K562 (cell line): ENCODE data around the gene GSTA2. TPM values are rescaled to one million over a fixed set of nuclear protein-coding genes. Genes with fewer than 3 reads are reported as not detected.
"Not testable (repeated sequence)": the region's sequence is repeated elsewhere in the genome, so short reads cannot be mapped to it uniquely, and the experiment has no call there.

Source experiments
- ATAC-seq: fragments of 200-7000 bp; cut with Tn5 transposase; 3 replicates; pipeline ENCODE4 v1.9.1; 2020; ENCODE audit warnings: moderate library complexity
- BruUV-seq: library from RNA; stranded (reverse); fragments of 400-500 nt; replicated peaks from 2 replicates; lab custom pipeline; 2021; lab: Mats Ljungman, UMichigan
- CTCF ChIA-PET: fragments of 300-600 bp; formaldehyde crosslinking; extraction: SDS; loops from one replicate; lab custom pipeline; 2021; ENCODE audit warnings: low intra/inter-chr PET ratio; lab: Yijun Ruan, JAX
- POLR2A ChIA-PET: fragments of 300-600, 350-650 bp; sonication (Branson Sonifier 250); formaldehyde crosslinking; extraction: SDS; loops from one replicate; lab custom pipeline; 2021; ENCODE audit warnings: antibody characterized with exemption, inconsistent platforms; lab: Yijun Ruan, JAX
- DNase-seq, 4 experiments: peaks; one replicate each; pipeline versions ENCODE4 v3.0.0 to v3.0.0-alpha.2; 2011 to 2018; ENCODE audit warnings: low spot score in 3 of 4, mixed read lengths in 3 of 4; ENCODE audit errors: extremely low read depth in 1 of 4
- FAIRE-seq: peaks from 2 replicates; lab custom pipeline; 2011; peaks lifted over from hg19 to GRCh38; lab: Jason Lieb, UNC
- H2AFZ ChIP-seq: 2 replicates; pipeline ENCODE4 v1.6.0; 2011; ENCODE audit warnings: low read depth, low read length, control low read depth, inconsistent platforms
- H3K27ac ChIP-seq: fragments of 200-600 bp; 3 replicates; pipeline ENCODE4 v1.8.0; 2011; ENCODE audit warnings: low read depth, mild to moderate bottlenecking, control low read depth, inconsistent platforms, low read length, moderate library complexity, mixed read lengths; ENCODE audit errors: extremely low read depth
- H3K27me3 ChIP-seq, 2 experiments: fragments of 300-600 bp in 1 of 2; 2 replicates in 1 of 2; 3 replicates in 1 of 2; pipeline versions ENCODE4 v1.6.0 to v1.8.0; 2011; ENCODE audit warnings: inconsistent platforms in 2 of 2, low read length in 2 of 2, mild to moderate bottlenecking in 1 of 2, mixed read lengths in 1 of 2, moderate library complexity in 1 of 2; ENCODE audit not compliant: control insufficient read depth in 2 of 2, insufficient read depth in 2 of 2
- H3K36me3 ChIP-seq: fragments of 300-600 bp; 3 replicates; pipeline ENCODE4 v1.8.0; 2011; ENCODE audit warnings: mild to moderate bottlenecking, low read length, inconsistent platforms; ENCODE audit not compliant: control insufficient read depth, insufficient read depth
- H3K4me1 ChIP-seq, 2 experiments: fragments of 200-600 bp in 1 of 2; replicated peaks in 1 of 2; 2 replicates in 1 of 2; 3 replicates in 1 of 2; pipeline versions ENCODE4 v1.5.1 to v1.8.0; 2011; ENCODE audit warnings: inconsistent platforms in 2 of 2, low read length in 2 of 2, mild to moderate bottlenecking in 1 of 2, mixed read lengths in 1 of 2, moderate library complexity in 1 of 2; ENCODE audit not compliant: control insufficient read depth in 2 of 2, insufficient read depth in 2 of 2
- H3K4me2 ChIP-seq: 2 replicates; pipeline ENCODE4 v1.6.1; 2011; ENCODE audit warnings: low read length, control low read depth, inconsistent platforms, mixed read lengths; ENCODE audit not compliant: insufficient read depth
- H3K4me3 ChIP-seq: fragments of 200-600 bp; sonication (generic), shearing (Covaris generic); 2 replicates; pipeline ENCODE4 v1.5.1; 2016; ENCODE audit warnings: control low read depth, inconsistent platforms
- H3K79me2 ChIP-seq: fragments of 200-600 bp; 3 replicates; pipeline ENCODE4 v1.8.0; 2011; ENCODE audit warnings: low read length, inconsistent platforms; ENCODE audit not compliant: control insufficient read depth, insufficient read depth
- H3K9ac ChIP-seq, 2 experiments: 2 replicates each; pipeline versions ENCODE4 v1.6.0 to v1.6.1; 2011; ENCODE audit warnings: low read depth in 2 of 2, low read length in 2 of 2, control low read depth in 1 of 2, inconsistent platforms in 1 of 2, mild to moderate bottlenecking in 1 of 2, mixed read lengths in 1 of 2; ENCODE audit not compliant: insufficient read depth in 1 of 2
- H3K9me1 ChIP-seq: one replicate; pipeline ENCODE4 v1.6.0; 2011; ENCODE audit warnings: inconsistent platforms, mild to moderate bottlenecking, low read length, moderate library complexity; ENCODE audit not compliant: control insufficient read depth, insufficient read depth
- H3K9me3 ChIP-seq: replicated peaks from 2 replicates; pipeline ENCODE4 v1.5.1; 2011; ENCODE audit warnings: low read depth, low read length, inconsistent platforms; ENCODE audit not compliant: control insufficient read depth, insufficient read depth
- H4K20me1 ChIP-seq: replicated peaks from 2 replicates; pipeline ENCODE4 v1.6.1; 2011; ENCODE audit warnings: low read length, inconsistent platforms, mixed read lengths; ENCODE audit not compliant: control insufficient read depth, insufficient read depth
- ARID2 ChIP-seq: fragments of 450-650 bp; IDR thresholded peaks from 2 replicates; pipeline ENCODE4 v1.6.1; 2017; ENCODE audit warnings: antibody characterized with exemption, mild to moderate bottlenecking
- ELF2 ChIP-seq: fragments of 250-450 bp; sonication (Bioruptor Pico); IDR thresholded peaks from 2 replicates; pipeline ENCODE4 v1.5.0; 2021; ENCODE audit warnings: mild to moderate bottlenecking
- NR1H2 ChIP-seq: sonication (generic); formaldehyde crosslinking; IDR thresholded peaks from 2 replicates; pipeline ENCODE4 v1.4.0; 2020; ENCODE audit warnings: mild to moderate bottlenecking, missing genetic modification reagents
- NRF1 ChIP-seq, 2 experiments: fragments of 450-650 bp; IDR thresholded peaks in 1 of 2; conservative IDR thresholded peaks in 1 of 2; 2 replicates each; pipeline ENCODE4 v1.6.1; 2014; ENCODE audit warnings: mild to moderate bottlenecking in 2 of 2
- POLR2AphosphoS2 ChIP-seq: IDR thresholded peaks from 2 replicates; pipeline ENCODE4 v1.6.1; 2012; ENCODE audit warnings: low read length, improper control_type of control experiment
- PTRF ChIP-seq: fragments of 450-650 bp; IDR thresholded peaks from 2 replicates; pipeline ENCODE4 v1.6.1; 2016; ENCODE audit warnings: mild to moderate bottlenecking, missing genetic modification characterization, missing compliant biosample characterization
- RBM34 ChIP-seq: fragments of 200-400 bp; formaldehyde crosslinking; IDR thresholded peaks from 2 replicates; pipeline ENCODE4 v1.6.1; 2018; ENCODE audit warnings: low read length, borderline replicate concordance; ENCODE audit not compliant: insufficient read depth
- SAFB ChIP-seq: fragments of 200-400 bp; formaldehyde crosslinking; IDR thresholded peaks from 2 replicates; pipeline ENCODE4 v1.6.1; 2017; ENCODE audit warnings: low read depth, low read length, borderline replicate concordance
- SMC3 ChIP-seq: conservative IDR thresholded peaks from 2 replicates; pipeline ENCODE4 v1.6.1; 2011; ENCODE audit warnings: low read depth, low read length, improper control_type of control experiment; ENCODE audit not compliant: insufficient read depth
- ZNF79 ChIP-seq: fragments of 250-450 bp; sonication (Bioruptor Pico); IDR thresholded peaks from 2 replicates; pipeline ENCODE4 v1.4.0; 2020; ENCODE audit warnings: low read depth, mild to moderate bottlenecking, moderate library complexity
- WGBS: fragments of 100-300 bp; shearing (Covaris generic); methylation state at CpG from one replicate; pipeline ENCODE4 v1.1.6; 2016; ENCODE audit warnings: low coverage, mixed read lengths; ENCODE audit not compliant: insufficient coverage; ENCODE audit errors: missing lambda C conversion rate; 5-methylcytosine and 5-hydroxymethylcytosine counted together
- in situ Hi-C: fragments of 300-500 bp; cut with MboI; formaldehyde crosslinking; loops from 4 replicates; pipeline ENCODE4 v1.15.0; 2018; ENCODE audit warnings: inconsistent platforms, mixed read lengths
- intact Hi-C: fragments of 100-400 bp; cut with micrococcal nuclease; formaldehyde crosslinking; loops from 2 replicates; pipeline ENCODE4 v1.14.2; 2022
- polyA plus RNA-seq, 8 experiments: library from polyadenylated mRNA; depleted of rRNA in 4 of 8; stranded (reverse) in 5 of 8; unstranded in 3 of 8; fragments of >200 nt; fragmentation: Nextera tagmentation in 2 of 8; fragmentation: Illumina TruSeq in 1 of 8; extraction: Ambion mirVana in 2 of 8; extraction: Trizol in 1 of 8; gene quantifications; 2 replicates each; pipeline versions ENCODE4 v1.2.1 to v1.2.3, GENCODE V29; 2011 to 2014; ENCODE audit warnings: inconsistent platforms in 1 of 8, missing spikeins in 1 of 8
- total RNA-seq, 7 experiments: library from RNA; depleted of rRNA in 6 of 7; stranded (reverse); fragments of >200 nt in 6 of 7; fragmentation: Illumina TruSeq in 2 of 7; extraction: Trizol in 2 of 7; gene quantifications; 2 replicates each; pipeline versions ENCODE4 v1.2.1 to v1.2.3, GENCODE V29; 2011 to 2021; ENCODE audit warnings: low replicate concordance in 1 of 7
- TF ChIP-seq, protein P1 (sequence below): fragments of 450-650 bp; formaldehyde crosslinking; IDR thresholded peaks from 2 replicates; pipeline ENCODE4 v1.4.0; 2020; ENCODE audit warnings: mild to moderate bottlenecking
- TF ChIP-seq, protein P2 (sequence below): IDR thresholded peaks from 2 replicates; pipeline ENCODE4 v1.6.1; 2012; ENCODE audit warnings: low read depth, low read length, improper control_type of control experiment, borderline replicate concordance

GSTA2 gene
- total and polyA plus RNA-seq, 9 of the 15 experiments (the other 6 are each of a cell fraction or from before 2014, with no cell fraction given): 0.11 to 0.24 (median 0.14) TPM; not detected in 3

DNA sequence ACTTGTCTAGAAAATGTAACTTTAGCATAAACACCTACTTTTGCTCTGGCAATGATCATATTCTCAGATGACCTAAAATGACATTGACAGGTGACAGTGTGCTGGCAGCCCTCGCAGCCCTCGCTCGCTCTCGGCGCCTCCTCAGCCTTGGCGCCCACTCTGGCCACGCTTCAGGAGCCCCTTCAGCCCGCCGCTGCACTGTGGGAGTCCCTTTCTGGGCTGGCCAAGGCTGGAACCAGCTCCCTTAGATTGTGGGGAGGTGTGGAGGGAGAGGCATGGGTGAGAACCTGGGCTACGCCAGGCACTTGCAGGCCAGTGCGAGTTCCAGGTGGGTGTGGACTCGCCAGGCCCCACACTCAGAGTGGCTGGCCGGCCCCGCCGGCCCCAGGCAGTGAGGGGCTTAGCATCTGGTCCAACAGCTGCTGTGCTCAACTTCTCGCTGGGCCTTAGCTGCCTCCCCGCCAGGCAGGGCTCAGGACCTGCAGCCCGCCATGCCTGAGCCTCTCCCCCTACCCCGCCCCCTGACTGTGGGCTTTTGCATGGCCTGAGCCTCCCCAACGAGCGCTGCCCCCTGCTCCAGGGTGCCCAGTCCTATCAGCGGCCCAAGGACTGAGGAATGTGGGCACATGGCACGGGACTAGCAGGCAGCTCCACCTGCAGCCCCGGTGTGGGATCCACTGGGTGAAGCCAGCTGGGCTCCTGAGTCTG lies 23.1 kb upstream of the GSTA2 start:
- no peak overlapping the region for H3K4me3 ChIP-seq
- CTCF ChIA-PET: no interaction called here
- FAIRE-seq: no peak

DNA sequence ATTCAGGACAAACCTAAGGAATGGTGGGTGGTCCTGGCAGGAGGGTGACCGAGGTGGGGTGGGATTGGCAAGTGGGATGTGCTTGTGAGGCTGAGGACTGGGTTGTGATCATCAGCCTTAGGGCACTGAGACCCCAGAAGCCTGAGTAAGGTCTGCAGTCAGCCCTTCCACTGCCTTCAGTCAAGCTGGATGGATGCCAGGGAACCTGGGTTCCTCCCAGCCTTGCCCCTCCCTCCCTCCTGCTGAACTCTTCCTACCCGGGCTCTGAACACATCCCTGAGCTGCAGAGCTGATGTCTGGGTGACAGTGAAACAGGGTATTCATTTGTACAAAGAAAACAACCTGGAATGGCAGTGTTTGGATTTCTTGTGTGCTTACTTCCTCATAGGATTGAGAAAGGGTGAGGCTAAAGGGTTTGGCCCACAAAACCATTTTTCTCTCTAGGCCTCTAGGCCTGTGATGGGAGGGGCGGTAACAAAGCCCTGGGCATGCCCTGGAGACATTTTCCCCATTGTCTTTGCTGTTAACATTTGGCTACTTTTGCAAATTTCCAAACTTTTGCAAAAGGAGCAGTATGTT lies 19.5 kb upstream of the GSTA2 start:
- H3K79me2 ChIP-seq, ATAC-seq, BruUV-seq, H3K27me3 ChIP-seq, H3K9me1 ChIP-seq, H3K36me3 ChIP-seq, H4K20me1 ChIP-seq, H3K4me1 ChIP-seq, POLR2A ChIA-PET, DNase-seq, CTCF ChIA-PET, H3K4me3 ChIP-seq, H3K27ac ChIP-seq, H2AFZ ChIP-seq, H3K9ac ChIP-seq, H3K9me3 ChIP-seq, intact Hi-C loops, in situ Hi-C loops, H3K4me2 ChIP-seq, FAIRE-seq: not testable (repeated sequence)
- 0% methylated on average over 2 of the region's 3 CpGs for WGBS

More for the DNA sequence above, 23.1 kb upstream of the GSTA2 start:
- H3K36me3 ChIP-seq: no peaks in the 10 kb centered on the region
- intact Hi-C loops (loop anchor here (1.0 kb wide), 1 partner anchor 41 kb away; no protein-coding TSS in a partner anchor), in situ Hi-C loops (loop anchor here (5.0 kb wide), 1 partner anchor 41 kb away; no protein-coding TSS in a partner anchor)
- TF ChIP-seq ELF2 (CRISPR knock-in tag) (no peak), POLR2AphosphoS2 (no peak), NRF1 (conservative IDR thresholded peaks at IDR 0.05 in 1 of 2, IDR thresholded peaks at IDR 0.05 in 1 of 2) (no peak), SMC3 (no peak), NR1H2 (no peak), ZNF79 (CRISPR knock-in tag) (no peak), SAFB (no peak), PTRF (tag) (no peak), RBM34 (no peak), ARID2 (no peak)
- TF ChIP-seq, protein P1, sequence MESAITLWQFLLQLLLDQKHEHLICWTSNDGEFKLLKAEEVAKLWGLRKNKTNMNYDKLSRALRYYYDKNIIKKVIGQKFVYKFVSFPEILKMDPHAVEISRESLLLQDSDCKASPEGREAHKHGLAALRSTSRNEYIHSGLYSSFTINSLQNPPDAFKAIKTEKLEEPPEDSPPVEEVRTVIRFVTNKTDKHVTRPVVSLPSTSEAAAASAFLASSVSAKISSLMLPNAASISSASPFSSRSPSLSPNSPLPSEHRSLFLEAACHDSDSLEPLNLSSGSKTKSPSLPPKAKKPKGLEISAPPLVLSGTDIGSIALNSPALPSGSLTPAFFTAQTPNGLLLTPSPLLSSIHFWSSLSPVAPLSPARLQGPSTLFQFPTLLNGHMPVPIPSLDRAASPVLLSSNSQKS (CRISPR knock-in tag): no peak
- TF ChIP-seq, protein P2, sequence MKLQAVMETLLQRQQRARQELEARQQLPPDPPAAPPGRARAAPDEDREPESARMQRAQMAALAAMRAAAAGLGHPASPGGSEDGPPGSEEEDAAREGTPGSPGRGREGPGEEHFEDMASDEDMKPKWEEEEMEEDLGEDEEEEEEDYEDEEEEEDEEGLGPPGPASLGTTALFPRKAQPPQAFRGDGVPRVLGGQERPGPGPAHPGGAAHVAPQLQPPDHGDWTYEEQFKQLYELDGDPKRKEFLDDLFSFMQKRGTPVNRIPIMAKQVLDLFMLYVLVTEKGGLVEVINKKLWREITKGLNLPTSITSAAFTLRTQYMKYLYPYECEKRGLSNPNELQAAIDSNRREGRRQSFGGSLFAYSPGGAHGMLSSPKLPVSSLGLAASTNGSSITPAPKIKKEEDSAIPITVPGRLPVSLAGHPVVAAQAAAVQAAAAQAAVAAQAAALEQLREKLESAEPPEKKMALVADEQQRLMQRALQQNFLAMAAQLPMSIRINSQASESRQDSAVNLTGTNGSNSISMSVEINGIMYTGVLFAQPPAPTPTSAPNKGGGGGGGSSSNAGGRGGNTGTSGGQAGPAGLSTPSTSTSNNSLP: no peak
- WGBS: 3% methylated on average over 24 of the region's 24 CpGs
- peaks cover 2% of the 10 kb centered on the region; the same call in 1 of the 2 replicates for H3K9me3 ChIP-seq
- H3K9ac ChIP-seq: no peak overlapping the region
- no peak overlapping the region for H3K4me2 ChIP-seq
- no TSS peak for BruUV-seq
- no peak for ATAC-seq
- no peaks in the 10 kb centered on the region for H3K27me3 ChIP-seq
- H3K4me1 ChIP-seq: peaks cover 0 to 7% of the 10 kb centered on the region in 2 experiments; a peak in 3 of 5 replicates
- no peak overlapping the region for H3K27ac ChIP-seq
- POLR2A ChIA-PET: interaction anchor here (0.5 kb wide), 1 partner anchor 18 kb away, joined by 3 read pairs; no protein-coding TSS in a partner anchor
- no peaks in the 10 kb centered on the region for H3K9me1 ChIP-seq
- no peak for DNase-seq
- no peaks in the 10 kb centered on the region for H3K79me2 ChIP-seq
- no peak overlapping the region for H2AFZ ChIP-seq
- no peaks in the 10 kb centered on the region for H4K20me1 ChIP-seq
